HG03066 (cell line): ENCODE data around the gene TERF2IP.

Experiments
- ATAC-seq: cut with Tn5 transposase; IDR thresholded peaks from one replicate; pipeline ENCODE4 v1.9.1; 2021; ENCODE audit warnings: low read depth; ENCODE audit not compliant: unreplicated experiment

The TERF2IP gene

DNA sequence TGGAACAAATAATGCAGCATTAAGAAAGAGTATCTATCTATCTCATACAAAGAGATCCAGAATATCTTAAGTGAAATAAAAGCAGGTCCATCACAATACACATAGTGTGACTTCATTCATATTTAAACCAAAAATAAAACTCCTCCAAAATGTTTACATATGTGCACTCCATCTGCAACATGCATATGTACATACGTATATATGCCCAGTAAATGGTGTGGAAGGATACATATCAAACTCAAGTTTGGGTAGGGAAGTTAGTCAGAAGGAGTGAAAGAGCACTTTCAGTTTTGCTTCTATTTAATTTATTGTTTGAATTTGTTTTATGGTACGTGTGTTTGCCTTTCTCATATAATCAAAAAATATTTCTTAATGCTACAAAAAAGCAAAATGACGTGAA lies 12.5 kb upstream of the TERF2IP start:
- no peak for ATAC-seq

DNA sequence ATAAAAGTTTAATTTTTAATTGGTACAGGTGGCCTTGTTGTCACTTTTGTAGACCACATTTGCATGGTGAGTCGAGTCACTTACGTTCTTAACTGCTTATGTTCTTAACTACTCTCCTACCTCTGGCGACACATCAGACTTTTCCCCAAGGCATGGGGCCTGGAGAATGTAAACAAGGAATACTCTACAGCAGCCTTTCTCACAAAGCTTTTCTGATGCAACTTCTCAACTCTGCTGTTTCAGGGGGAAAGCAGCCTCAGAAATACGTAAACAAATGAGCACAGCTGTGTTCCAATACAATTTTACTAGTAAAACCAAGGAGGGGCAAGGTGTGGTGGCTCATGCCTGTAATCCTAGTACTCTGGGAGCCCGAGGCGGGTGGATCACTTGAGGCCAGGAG lies 7.0 kb upstream of the TERF2IP start:
- ATAC-seq, result no peak

DNA sequence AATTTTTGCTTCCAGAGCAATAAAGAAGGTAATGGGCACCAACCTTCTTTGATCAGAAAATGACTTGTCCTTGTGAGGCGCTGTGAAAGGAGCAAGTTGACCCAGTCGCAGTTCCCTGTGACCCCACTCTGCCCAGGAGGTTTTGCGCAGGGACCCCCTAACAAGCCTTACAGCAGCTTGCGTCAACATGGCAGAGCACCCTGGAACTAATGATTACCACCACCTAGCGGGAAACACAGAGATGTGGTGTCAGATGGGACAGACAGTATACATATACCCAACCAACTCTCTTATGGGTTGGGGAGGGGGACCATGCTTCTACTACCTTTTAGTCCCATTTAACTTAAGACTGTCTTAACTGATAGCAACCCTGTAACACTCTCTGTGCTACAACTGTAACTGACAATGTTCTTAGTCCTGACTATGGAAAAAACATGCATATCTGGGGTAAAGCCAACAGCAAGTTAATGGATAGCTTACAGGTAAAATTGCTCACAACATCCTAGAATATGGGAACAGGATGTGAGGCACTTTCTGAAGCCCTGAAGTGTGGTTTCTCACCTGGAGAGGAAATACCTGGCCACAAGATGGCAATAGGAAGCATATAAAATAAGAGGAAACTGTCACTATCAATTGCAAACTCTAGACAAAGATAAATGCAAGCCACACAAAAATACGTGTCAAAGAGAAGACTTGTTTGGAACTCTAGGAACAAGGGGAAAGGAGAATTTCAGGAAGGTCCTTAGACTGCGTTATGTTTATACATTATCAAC lies 3.1 kb upstream of the TERF2IP start:
- ATAC-seq, result no peak

DNA sequence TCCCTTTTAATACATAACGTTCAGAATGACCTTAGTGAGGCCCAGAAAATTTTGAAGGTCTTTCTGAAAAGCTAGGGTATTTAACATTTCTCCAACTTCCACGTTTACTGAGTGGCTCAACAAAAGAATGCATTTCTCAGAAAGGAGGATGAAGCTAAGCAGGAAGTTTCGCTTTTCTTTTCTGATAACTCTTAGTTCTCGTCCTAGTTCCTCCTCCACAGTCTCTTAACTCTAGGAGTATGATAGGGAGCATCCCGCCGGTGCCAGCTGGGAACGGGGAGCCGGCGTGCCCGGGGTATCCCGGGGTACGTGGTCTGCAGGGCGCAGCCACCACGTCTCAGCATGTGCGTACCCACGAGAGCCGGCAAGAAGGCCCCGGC lies 471 bp upstream of the TERF2IP start:
- peak; percentile 6 for ATAC-seq

DNA sequence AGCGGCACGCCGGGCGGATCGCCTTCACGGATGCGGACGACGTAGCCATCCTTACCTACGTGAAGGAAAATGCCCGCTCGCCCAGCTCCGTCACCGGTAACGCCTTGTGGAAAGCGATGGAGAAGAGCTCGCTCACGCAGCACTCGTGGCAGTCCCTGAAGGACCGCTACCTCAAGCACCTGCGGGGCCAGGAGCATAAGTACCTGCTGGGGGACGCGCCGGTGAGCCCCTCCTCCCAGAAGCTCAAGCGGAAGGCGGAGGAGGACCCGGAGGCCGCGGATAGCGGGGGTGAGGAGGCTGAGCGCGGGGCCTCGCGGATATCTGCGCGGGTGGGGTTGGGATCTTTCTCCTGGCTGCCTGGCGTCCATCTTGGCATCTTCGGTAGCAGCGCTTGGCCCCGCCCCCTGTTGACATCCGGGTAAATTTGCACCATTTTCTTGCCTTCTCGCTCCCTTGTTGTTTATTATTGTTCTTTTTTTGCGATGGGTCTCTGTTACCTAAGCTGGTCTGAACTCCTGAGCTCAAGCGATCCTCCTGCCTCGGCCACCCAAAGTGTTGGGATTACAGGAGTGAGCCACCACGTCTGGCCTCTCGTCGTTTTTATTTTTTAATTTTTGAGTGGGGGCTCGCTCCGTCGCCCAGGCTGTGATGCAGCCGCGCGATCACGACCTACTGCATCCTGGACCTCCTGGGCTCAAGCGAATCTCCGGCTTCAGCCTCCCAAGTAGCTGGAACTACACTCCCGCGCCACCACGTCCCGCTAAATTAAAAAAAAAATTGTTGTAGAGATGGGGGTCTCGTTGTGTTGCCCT lies 898 bp downstream of the TERF2IP start:
- ATAC-seq, result peak; percentile 39

DNA sequence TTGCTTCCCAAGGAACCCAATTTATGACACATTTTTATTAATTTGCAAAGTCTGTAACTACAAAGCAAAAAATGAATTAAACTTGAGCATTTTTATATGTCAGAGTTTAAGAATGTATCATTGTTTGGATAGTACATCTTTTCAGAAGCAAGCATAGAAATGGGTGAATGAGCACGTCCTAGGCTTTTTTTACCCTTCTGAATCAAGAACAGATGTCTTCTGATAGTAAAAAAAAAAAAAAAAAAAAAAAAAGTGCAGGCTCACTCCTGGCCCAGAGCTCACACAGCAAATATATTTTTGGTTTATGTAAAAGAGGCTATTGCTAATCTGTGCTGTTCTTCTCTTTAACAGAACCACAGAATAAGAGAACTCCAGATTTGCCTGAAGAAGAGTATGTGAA lies 6.3 kb downstream of the TERF2IP start:
- ATAC-seq, result no peak

DNA sequence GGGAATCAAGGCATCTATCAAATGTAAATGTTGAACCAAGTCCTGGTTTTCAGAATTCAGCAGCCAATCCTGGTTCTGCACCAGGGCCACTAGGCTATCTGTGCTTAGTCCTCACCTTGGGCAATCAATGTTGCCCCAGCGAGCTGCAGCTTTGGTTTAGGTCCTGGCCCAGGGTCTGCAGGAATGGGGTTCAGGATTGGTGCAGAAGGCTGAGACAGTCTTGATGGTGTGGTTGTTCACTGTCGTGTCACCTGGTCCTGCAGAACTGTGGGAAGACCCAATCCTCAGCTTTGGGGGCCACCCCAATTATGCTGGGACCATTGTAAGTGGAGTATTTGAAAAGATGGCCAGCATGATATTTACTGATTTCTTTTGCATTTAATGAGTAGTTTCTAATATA lies 10.6 kb downstream of the TERF2IP start:
- no peak for ATAC-seq

DNA sequence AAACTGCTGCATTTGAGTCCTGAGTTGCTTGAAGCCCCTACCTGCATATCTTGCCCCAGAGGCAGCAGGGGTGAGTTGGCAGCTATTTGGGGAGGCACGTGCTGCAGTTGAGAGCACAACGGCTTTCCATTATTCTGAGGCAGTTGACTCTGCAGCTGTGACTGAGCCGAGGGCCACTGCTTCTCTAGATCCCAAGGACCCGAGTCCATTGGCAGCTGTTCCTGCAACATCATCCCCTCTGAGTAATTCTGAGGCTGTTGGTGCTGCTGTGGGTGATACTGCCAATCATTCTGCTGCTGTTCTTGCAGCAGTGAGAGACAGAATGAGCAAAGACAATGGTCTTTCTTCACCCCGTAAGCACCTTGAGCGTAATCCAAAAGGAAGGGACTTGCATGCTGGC lies 12.7 kb downstream of the TERF2IP start:
- ATAC-seq, result no peak

DNA sequence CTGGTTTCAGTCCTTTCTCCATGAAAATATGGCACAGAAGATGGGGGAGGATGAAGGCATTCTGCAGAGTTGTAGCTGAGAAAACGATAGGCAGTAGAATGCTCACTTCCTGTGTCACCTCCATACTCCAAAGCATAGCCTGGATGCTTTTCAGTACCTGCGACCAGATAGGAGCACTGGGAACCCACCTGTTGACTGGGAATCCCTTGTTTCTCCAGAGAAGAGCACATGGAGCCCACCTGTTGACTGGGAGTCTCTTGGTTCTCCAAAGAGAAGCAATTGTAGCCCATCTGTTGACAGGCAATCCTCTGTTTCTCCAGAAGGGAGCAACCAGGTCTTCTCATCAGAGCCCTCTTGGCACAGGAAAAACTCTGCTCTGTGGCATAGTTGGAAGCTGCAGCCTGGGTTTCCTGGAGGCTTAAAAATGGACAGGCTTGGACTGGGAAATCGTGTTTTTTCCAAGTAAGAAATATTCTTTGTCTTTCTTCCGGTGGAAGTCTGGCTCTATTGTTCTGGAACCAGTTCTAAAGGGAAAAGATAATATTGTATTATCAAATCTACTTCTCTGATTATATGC lies 13.2 kb downstream of the TERF2IP start:
- ATAC-seq, result no peak

DNA sequence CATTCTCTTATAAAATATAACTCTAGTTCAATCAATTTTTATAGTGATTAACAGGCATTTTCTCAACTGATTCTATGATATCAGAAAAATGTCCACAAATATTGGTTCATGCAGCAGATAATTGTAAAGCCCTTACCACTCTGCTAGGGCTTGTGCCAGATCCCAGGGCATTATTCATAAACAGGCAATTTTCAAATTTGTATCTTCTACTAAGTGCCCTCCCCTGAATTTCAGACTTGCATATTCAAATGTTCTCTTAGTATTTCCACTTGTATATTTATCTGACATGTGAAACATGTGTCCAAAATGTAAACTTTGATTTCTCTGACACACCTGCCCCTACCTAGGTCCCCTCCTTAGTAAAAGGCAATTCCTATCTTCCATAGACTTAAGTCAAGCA lies 19.9 kb downstream of the TERF2IP start:
- ATAC-seq, result no peak

DNA sequence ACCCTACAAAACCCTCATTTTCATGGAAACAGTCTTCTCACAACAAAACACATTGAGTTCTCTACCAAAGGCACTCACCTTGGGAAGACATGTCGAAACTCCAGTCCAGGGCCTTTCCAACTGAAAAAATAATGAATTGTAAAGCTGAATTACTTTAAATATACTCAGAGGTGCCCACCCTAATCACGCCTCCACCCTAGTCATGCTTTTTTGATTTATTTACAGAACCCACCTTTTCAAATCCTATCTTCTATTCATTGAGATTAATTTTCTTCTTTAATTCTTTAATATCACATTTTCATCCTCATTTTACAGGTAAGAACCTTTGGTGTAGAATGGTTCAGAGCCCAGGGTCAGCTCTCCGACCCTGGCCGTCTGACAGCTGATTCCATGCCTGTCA lies 29.3 kb downstream of the TERF2IP start, which contains the start of gene CPHXL2:
Gene CPHXL2, minus strand, starts transcription at position 101 of the 400 bp plus-strand sequence. Its CDS starts 10 bp downstream, at position 91.
- no peak for ATAC-seq

DNA sequence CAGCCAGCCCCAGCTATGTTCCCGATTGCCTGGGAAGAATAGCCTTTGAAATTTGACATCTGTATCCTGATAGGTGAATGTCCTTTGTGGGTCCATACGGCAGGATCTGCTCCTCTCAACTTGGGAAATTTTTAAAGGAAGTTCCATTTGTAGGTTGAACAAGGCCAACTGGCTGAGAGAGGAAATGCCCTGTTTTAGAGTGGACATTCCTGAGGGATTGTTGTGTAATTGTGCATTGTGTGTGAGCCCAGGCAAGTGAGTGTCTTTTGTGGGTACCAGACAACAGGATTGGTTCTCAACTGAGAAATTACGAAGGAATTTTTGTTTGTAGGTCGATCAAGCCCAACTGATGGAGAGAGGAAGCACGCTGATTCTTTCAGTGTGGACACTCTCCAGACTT lies 31.8 kb downstream of the TERF2IP start:
- ATAC-seq, result no peak

DNA sequence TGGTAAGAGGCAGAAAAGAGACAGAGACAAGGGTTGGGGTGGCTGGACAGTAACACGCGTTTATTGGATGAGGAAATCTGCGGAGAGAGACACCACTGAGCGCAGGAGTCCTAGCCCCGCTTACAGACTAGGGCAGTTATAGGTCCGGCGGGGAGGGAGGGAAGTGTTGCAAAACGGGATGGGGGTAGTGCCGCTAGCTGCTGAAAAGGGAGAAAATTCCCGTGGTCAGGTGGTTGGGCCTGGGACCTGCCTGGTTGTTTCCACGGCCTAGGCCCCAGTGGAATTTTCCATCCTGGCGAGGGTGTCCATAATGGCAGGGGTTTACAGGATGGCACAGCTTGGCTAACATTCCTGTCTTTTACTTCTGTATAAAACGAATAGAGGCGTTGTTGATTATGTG lies 34.7 kb downstream of the TERF2IP start:
- ATAC-seq, result no peak

DNA sequence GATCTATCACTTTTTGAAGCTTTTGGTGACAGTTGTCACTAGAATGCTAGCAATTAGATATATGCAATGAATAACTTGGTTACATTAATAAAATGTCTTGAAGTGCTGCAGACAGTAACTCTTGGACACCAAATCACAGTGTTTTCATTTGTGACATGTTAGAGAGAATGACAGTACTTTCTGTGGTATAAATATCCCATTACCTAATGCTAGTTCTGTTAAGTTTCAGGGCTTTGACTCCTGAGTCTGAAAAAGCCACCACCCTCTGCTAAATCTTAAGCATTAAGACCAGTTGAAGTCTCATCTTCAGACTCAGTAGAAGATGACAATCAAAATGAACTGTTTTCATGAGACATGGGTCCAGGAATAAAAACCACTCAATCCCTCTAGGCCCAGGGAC lies 39.8 kb downstream of the TERF2IP start:
- ATAC-seq, result no peak

DNA sequence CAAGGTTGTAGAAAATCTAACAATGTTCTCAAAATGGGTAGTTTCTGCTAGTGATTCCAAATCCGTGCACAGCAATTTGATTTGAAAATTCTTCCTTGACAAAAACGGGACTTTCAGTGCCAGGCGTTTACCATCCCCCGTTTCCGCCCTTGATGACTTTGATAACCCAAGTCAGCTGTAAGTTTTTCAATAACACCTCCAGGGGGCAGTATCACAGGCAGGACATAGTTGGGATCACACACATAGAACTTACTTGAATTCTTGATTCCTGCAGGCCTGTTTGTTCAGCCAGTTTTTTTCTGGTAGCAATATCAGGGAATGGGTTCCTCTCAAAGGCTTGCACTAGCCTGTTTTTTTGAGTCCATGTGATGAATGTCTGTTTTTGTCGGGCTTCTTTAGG lies 48.1 kb downstream of the TERF2IP start:
- no peak for ATAC-seq

DNA sequence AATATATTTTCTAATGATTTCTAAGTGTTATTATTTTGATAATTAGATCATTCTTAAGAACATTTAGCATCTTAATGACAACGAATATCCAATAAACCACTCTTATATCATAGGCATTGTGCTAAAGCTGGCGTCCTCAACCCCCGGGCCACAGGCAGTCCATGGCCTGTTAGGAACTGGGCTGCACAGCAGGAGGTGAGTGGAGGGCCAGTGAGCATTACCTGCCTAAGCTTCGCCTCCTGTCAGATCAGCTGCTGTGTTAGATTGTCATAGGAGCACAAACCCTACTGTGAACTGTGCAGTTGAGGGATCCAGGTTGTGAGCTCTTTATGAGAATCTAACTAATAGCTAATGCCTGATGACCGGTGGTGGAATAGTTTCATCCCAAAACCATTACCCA lies 50.0 kb downstream of the TERF2IP start:
- ATAC-seq, result no peak

DNA sequence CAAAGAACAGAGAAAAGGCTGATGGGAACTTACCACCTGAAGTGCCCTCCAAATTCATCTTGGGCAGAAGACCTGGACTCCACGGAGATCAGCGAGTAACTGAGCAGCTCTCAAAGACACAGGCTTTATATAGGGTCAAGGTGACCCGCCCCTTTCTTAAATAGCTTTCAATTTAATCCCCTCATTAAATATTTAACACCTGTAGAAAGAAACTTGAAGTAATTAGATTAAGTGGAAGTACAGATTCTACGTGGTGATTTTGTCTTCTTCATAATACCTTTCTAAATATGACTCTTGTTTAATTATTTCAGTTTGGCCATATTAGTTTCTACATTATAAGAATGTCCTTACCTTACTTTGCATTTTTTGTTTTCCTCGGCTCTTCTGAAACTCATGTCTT lies 53.8 kb downstream of the TERF2IP start, which contains the start of gene DUXB:
Gene DUXB, minus strand, starts transcription at position 101 of the 400 bp plus-strand sequence. Its CDS starts 43 bp downstream, at position 58.
- ATAC-seq, result no peak

DNA sequence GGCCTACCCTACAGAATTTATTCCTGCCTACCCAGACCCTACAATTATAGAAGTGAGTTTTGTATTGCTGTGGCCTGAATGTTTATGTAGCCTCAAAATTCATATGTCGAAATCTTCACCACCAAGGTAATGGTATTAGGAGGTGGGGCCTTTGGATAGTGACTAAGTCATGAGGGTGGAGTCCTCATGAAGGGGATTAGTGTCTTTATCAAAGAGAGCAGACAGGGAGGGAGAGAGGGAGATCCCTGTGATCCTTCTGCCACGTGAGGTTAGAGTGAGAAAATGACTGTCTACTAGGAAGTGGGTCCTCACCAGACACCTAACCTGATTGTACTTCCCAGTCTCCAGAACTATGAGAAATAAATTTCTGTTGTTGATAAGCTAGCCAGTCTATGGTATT lies 54.7 kb downstream of the TERF2IP start:
- ATAC-seq, result no peak

DNA sequence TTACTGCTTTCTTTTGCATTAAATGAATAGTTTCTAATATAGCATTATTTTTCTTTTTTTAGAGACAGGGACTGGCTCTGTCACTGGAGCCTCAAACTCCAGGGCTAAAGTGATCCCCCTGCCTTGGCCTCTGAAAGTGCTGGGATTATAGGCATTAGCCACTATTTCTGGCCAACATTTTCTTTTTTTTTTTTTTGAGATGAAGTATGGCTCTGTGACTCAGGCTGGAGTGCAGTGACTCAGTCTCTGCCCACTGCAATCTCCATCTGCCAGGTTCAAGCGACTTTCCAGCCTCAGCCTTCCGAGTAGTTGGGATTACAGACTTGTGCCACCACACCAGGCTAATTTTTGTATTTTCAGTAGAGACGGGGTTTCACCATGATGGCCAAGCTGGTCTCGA lies 55.7 kb downstream of the TERF2IP start:
- ATAC-seq, result no peak
